ENCODE data around the gene ILKAP.

DNA sequence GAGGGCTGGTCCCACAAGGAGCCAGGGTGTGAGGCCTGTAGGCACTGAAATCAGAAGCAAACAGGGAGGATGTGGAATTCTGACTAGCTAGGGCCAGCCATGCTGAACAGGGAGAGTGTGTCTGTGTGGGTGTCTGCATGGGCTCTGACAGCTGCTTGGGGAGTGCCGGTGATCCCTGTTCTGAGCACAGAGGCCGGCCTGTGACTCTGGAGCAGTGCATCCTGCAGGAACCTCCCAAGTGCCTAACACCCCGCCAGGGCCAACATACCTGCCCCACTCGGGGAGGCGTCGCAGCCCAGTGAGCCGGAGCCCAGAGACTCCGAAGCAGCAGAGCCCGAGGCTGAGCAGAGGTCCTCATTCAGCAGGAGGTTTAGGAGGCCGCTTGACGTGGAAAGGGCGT is 47.8 kb upstream of the ILKAP start:
- TF ChIP-seq POLR2AphosphoS5 (IDR thresholded peaks at IDR 0.05; ENCODE audit: insufficient read depth in 1 of 2, low read depth in 1 of 2) (no peak), CTCF (IDR thresholded peaks at IDR 0.05) (no peak)
